ENCODE measurements around the gene PCMTD2.
"Not testable (repeated sequence)": the region's sequence is repeated elsewhere in the genome, so short reads cannot be mapped to it uniquely, and the experiment has no call there.

Gene PCMTD2

GRCh38 chr20:64224351-64225170 is 31.0 kb upstream of the PCMTD2 start:
- DNase-seq (ENCODE audit: low spot score) = peak; percentile 96

- no peak for DNase-seq (ENCODE audit: low spot score)
These were observed 30.4 kb upstream of the PCMTD2 start for GRCh38 chr20:64225171-64225595.

DNA sequence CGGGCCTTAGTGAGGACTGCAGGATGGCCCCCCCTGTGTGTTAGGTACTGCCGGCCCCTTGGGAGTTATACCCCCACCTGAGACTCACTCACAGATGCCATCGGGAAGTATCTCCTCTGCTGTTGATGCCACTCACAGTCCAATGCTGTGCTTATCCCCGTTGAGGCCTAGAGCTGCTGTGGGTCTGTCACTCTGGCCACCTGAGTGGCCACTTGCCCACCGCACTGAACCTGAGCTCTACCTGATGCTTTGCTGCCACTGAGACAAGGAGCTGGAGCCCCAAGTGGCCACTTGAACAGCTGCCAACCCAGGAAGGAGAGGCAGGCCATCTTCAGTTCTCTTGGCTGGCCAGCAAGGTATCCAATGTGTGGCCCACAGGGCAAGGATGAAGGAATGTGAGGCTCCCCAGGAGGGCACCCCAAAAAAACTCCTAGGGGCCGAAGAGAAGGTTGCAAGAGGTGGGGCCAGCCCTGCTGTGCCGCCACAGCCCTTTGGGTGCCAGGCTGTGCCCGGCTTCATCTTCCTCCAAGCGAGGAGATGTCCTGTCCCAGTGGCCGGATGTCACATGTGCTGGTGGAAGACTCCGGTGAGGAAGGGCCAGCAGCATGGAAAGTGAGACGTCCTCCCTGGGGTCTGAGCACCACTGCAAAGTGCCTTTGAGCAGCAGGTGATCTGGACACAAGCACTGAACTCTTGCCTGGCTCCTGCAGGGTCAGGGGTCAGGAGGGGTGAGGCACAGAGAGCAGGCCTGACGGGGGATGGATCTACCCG is 29.5 kb upstream of the PCMTD2 start:
- DNase-seq (ENCODE audit: low spot score) = no peak

DNA sequence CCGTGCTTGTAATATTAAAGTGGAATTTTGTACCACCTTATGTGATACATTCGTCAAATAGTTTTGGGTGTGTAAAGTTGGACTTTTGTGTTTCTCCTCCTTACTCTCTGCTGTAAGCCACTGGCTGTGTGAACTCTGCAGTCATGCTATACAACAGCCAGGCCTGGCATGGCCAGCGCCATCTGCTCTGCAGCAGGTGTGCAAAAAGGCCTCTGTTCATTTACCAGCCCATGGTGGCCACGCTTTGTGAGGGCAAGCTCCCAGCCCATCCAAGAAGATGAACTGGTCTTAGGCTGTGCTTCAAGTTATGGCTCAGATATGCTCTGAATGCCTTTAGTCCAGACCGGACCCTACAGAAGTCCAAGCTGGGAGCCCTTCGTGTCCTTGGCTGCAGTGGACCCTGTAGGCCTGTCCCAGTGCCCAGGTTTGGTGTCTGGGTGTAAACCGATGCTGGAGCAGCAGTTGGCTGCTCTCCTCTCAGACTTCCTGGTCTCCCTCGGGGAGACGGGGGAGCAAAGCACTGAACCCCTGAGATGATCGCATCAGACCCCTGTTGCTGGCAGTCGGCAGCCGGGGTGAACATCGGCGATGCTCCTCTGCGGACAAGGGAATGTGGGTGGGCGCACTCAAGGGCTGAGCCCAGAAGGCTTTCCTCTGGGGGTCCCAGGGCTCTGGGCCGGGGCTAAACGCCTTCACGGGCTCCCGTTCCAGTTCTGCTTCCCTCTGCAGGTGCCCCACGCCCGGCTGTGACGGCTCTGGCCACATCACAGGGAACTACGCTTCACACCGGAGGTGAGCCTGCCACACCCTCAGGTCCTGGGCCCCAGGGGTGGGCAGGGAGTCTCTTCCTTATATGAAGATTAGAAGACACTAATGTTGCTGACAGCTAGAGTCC is 28.6 kb upstream of the PCMTD2 start:
- DNase-seq (ENCODE audit: low spot score) = no peak

- DNase-seq (ENCODE audit: low spot score) = no peak
These were observed 27.4 kb upstream of the PCMTD2 start for GRCh38 chr20:64228086-64228653.

- no peak for DNase-seq (ENCODE audit: low spot score)
These were observed 26.6 kb upstream of the PCMTD2 start for GRCh38 chr20:64228751-64229506.

DNA sequence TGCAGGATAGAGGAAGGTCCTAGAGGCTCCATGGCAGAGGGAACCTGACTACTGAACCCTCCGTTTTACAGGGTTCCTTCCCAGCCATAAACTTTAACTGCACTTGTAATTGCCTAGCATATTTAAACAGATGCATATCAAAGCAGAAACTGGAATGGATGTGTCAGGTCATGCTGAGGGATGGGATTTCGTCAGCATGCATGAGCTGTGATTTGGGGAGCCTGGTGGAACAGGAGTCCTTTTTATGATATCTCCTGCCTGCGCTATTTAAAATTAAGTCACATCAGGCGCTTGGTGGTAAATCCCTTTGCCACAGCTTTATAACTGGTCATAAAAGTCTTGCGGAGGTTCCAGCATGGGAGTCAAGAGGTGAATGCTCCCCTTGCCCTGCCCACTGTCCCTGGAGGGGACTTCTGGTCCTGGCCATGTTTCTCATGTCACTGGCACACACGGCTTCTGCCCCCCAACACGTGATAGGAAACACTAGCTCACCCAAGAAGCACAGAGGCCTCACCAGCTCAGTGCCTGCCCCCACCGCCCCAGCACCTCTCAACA is 26.0 kb upstream of the PCMTD2 start:
- DNase-seq (ENCODE audit: low spot score) = no peak

DNA sequence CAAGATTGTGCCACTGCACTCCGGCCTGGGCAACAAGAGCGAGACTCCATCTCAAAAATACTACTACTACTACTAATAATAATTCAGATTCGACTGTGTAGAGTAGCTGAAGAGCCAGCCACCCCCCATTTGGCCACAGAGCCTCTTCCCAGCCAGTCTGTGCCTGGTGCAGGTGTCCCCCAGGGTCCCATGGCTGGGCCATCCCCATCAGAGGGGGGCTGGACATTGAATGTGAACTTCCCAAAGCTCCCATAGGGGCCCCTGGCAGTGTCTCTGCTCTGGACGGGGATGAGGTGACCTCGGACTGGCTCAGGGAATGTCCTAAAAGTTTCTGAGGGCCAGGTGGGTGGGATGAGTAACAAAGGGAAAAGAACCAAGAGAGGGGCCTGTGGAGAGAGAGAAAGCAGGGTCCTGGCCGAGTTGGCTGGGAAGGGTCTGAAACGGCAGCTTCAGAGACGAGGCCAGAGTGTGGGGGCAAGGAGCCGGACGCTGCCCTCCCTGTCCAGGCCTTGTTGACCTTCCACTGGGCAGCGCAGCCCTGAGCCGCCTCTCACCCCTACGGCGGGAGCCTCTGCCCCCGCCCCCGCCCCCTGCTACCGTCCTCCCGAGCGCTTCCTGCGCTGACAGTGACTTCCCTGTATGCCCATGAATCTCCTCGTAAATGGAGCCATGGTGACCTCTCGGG is 24.9 kb upstream of the PCMTD2 start:
- DNase-seq (ENCODE audit: low spot score) = no peak

DNA sequence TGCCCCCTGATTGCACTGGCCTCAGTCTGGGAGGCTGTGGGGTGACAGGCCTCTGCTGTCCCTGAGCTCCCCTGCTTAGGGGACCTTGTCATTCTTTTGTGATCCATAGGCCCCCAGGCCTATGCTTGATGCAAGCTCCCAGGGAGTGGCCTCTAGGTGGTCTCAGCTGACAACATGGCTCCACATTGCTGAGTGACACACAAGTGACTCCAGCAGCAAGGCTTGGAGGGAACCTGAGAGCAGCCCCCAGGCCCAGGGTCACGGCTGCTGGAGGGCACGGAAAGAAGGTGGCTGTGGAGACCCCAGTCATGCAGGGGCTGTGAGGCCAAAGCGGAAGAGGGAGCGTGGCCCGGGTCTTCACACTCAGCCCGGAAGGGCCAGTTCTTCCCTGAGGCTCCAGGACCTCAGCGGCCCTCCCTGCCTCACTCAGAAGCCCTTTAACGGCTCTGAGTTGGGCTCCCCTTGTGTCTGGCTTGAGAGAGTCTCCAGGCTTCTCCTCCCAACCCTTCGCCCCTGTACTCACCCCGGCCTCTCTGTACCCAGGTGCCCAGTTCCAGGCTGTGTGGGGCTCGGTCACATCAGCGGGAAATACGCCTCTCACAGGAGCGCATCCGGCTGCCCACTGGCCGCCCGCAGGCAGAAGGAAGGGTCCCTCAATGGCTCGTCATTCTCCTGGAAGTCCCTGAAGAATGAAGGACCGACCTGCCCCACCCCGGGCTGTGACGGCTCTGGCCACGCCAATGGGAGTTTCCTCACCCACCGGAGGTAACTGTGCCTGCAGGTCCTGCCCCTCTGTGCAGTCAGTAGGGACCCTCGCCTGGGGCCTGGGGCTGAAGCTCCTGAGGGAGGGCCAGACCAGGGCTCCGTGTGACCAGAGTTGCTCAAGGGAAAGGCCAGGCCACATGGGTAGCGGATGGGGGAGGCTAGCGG is 23.7 kb upstream of the PCMTD2 start:
- DNase-seq (ENCODE audit: low spot score) = no peak

- no peak for DNase-seq (ENCODE audit: low spot score)
These were observed 22.8 kb upstream of the PCMTD2 start for GRCh38 chr20:64232794-64233193.

DNA sequence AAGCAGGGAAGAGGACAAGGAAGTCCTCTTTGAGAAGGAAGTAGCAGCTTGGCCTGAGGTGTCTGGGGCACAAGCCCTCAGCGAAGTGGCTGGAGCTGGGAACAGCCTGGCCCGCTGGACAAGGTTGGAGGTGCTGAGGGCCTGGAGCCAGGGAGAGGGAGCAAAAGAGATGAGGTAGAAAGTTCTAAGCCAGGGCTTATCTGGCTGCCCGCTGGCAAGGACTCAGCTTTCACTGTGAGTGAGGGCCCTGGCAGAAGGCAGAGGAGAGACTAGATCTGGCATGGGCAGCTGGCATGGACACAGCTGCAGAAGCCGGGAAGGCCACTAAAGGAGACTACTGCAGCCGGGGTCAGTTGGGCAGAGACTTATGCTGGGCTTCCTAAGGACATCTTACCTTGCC is 21.8 kb upstream of the PCMTD2 start:
- no peak for DNase-seq (ENCODE audit: low spot score)

GRCh38 chr20:64234291-64234791 is 21.2 kb upstream of the PCMTD2 start:
- DNase-seq (ENCODE audit: low spot score) = no peak

DNA sequence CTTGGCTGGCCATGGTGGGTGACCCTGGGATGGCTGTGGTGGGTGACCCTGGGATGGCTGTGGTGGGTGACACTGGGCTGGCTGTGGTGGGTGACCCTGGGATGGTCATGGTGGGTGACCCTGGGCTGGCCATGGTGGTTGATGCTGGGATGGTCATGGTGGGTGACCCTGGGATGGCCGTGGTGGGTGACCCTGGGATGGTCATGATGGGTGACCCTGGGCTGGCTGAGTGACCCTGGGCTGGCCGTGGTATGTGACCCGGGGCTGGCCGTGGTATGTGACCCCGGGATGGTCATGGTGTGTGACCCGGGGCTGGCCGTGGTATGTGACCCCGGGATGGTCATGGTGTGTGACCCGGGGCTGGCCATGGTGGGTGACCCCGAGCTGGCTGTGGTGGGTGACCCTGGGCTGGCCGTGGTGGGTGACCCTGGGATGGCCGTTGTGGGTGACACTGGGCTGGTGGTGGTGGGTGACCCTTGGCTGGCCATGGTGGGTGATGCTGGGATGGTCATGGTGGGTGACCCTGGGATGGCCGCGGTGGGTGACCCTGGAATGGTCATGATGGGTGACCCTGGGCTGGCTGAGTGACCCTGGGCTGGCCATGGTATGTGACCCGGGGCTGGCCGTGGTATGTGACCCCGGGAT is 20.5 kb upstream of the PCMTD2 start:
- not testable (repeated sequence) for DNase-seq (ENCODE audit: low spot score)

- DNase-seq (ENCODE audit: low spot score) = no peak
These were observed 19.1 kb upstream of the PCMTD2 start for GRCh38 chr20:64236137-64237088.

GRCh38 chr20:64237316-64237715 is 18.2 kb upstream of the PCMTD2 start:
- no peak for DNase-seq (ENCODE audit: low spot score)

DNA sequence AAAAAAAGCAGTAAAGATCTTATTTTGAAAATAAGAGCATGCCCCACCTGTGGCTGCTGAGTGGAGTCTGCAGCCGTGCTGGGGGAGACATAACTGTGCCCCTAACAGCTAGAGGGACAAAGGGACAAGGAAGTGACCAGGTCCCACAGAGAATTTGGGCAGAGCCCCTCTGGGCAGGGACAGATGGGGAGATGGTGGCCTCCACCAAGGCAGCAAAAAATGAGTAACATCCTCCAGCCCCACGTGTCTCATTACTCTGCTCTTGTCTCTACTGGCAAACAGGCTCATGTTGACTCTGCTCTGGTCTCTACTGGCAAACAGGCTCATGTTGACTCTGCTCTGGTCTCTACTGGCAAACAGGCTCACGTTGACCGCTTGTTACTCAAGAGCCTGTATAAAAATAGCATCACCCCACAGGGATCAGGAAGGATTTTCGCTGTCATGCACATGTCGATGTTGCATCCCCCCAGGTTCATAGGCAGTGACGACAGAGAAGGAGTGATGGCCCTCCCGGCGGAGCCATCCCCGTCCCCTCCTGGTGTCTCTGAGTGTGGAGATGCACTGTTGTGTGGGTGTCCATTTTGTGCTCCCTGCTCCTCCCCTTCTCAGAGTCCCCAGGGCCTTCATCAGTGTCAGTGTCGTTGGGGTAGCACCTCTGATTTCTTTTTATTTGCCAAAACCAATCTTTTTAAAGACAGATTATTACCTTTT is 17.3 kb upstream of the PCMTD2 start:
- DNase-seq (ENCODE audit: low spot score) = no peak

Measured in AG08395 (cell line).